ENCODE results near the gene STARD9.

The STARD9 gene

GRCh38 chr15:42681119-42681518 is 105.7 kb downstream of the STARD9 start:
- TF ChIP-seq EGR1 (IDR thresholded peaks at IDR 0.05) = no peak
- no peak for TF ChIP-seq TCF12 (IDR thresholded peaks at IDR 0.05; ENCODE audit: low read depth)
- TF ChIP-seq USF1 (IDR thresholded peaks at IDR 0.05) = no peak
- TF ChIP-seq YY1 (IDR thresholded peaks at IDR 0.05; ENCODE audit: low read depth) = no peak
- no peak for TF ChIP-seq CREB1 (IDR thresholded peaks at IDR 0.05; ENCODE audit: low read depth)
- TF ChIP-seq TAF1 (IDR thresholded peaks at IDR 0.05; ENCODE audit: low read depth) = no peak

DNA sequence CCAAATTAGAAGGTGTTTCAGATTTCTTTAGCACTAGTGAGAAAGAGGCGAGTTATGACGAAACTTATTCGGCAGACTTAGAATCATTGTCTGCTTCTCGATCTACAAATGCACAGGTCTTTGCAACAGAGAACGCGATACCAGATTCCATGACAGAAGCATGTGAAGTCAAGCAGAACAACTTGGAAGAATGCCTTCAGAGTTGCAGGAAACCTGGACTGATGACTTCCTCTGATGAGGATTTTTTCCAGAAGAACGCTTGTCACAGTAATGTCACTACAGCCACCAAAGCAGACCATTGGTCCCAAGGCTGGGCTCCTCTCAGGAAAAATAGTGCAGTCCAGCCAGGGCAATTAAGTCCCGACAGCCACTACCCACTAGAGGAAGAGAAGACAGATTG is 110.9 kb downstream of the STARD9 start:
- TF ChIP-seq RAD21 (IDR thresholded peaks at IDR 0.05; ENCODE audit: low read depth) (no peak), TEAD4 (IDR thresholded peaks at IDR 0.05) (no peak)

GRCh38 chr15:42687740-42688139 is 112.3 kb downstream of the STARD9 start:
- no peak for TF ChIP-seq TAF1 (IDR thresholded peaks at IDR 0.05; ENCODE audit: low read depth)
- TF ChIP-seq MAX (IDR thresholded peaks at IDR 0.05) = no peak
- no peak for TF ChIP-seq ZBTB7A (IDR thresholded peaks at IDR 0.05; ENCODE audit: low read depth)
- no peak for TF ChIP-seq YY1 (IDR thresholded peaks at IDR 0.05; ENCODE audit: low read depth)
- no peak for TF ChIP-seq CREB1 (IDR thresholded peaks at IDR 0.05; ENCODE audit: low read depth)
- no peak for TF ChIP-seq NFIC (IDR thresholded peaks at IDR 0.05)
- TF ChIP-seq FOXM1 (IDR thresholded peaks at IDR 0.05; ENCODE audit: borderline replicate concordance, low read depth) = no peak
- no peak for TF ChIP-seq TCF12 (IDR thresholded peaks at IDR 0.05; ENCODE audit: low read depth)
- no peak for TF ChIP-seq RAD21 (IDR thresholded peaks at IDR 0.05; ENCODE audit: low read depth)
- TF ChIP-seq CEBPB (IDR thresholded peaks at IDR 0.05) = no peak
- TF ChIP-seq, protein P1, sequence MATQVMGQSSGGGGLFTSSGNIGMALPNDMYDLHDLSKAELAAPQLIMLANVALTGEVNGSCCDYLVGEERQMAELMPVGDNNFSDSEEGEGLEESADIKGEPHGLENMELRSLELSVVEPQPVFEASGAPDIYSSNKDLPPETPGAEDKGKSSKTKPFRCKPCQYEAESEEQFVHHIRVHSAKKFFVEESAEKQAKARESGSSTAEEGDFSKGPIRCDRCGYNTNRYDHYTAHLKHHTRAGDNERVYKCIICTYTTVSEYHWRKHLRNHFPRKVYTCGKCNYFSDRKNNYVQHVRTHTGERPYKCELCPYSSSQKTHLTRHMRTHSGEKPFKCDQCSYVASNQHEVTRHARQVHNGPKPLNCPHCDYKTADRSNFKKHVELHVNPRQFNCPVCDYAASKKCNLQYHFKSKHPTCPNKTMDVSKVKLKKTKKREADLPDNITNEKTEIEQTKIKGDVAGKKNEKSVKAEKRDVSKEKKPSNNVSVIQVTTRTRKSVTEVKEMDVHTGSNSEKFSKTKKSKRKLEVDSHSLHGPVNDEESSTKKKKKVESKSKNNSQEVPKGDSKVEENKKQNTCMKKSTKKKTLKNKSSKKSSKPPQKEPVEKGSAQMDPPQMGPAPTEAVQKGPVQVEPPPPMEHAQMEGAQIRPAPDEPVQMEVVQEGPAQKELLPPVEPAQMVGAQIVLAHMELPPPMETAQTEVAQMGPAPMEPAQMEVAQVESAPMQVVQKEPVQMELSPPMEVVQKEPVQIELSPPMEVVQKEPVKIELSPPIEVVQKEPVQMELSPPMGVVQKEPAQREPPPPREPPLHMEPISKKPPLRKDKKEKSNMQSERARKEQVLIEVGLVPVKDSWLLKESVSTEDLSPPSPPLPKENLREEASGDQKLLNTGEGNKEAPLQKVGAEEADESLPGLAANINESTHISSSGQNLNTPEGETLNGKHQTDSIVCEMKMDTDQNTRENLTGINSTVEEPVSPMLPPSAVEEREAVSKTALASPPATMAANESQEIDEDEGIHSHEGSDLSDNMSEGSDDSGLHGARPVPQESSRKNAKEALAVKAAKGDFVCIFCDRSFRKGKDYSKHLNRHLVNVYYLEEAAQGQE (IDR thresholded peaks at IDR 0.05; ENCODE audit: low read depth) = no peak
- no peak for TF ChIP-seq EP300 (IDR thresholded peaks at IDR 0.05; ENCODE audit: borderline replicate concordance)
- no peak for TF ChIP-seq USF1 (IDR thresholded peaks at IDR 0.05)
- no peak for TF ChIP-seq TEAD4 (IDR thresholded peaks at IDR 0.05)
- no peak for TF ChIP-seq EGR1 (IDR thresholded peaks at IDR 0.05)

- TF ChIP-seq ZBTB7A (IDR thresholded peaks at IDR 0.05; ENCODE audit: low read depth) = no peak
- no peak for TF ChIP-seq TCF12 (IDR thresholded peaks at IDR 0.05; ENCODE audit: low read depth)
- no peak for TF ChIP-seq USF1 (IDR thresholded peaks at IDR 0.05)
- no peak for TF ChIP-seq CEBPB (IDR thresholded peaks at IDR 0.05)
- TF ChIP-seq MAX (IDR thresholded peaks at IDR 0.05) = no peak
- no peak for TF ChIP-seq EGR1 (IDR thresholded peaks at IDR 0.05)
- no peak for TF ChIP-seq FOXM1 (IDR thresholded peaks at IDR 0.05; ENCODE audit: borderline replicate concordance, low read depth)
Observed at GRCh38 chr15:42688301-42688700, 112.9 kb downstream of the STARD9 start.

- TF ChIP-seq TAF1 (IDR thresholded peaks at IDR 0.05; ENCODE audit: low read depth) = no peak
- TF ChIP-seq TCF12 (IDR thresholded peaks at IDR 0.05; ENCODE audit: low read depth) = no peak
- TF ChIP-seq, protein P1 (IDR thresholded peaks at IDR 0.05; ENCODE audit: low read depth) = no peak
- no peak for TF ChIP-seq EP300 (IDR thresholded peaks at IDR 0.05; ENCODE audit: borderline replicate concordance)
- no peak for TF ChIP-seq CREB1 (IDR thresholded peaks at IDR 0.05; ENCODE audit: low read depth)
- no peak for TF ChIP-seq RAD21 (IDR thresholded peaks at IDR 0.05; ENCODE audit: low read depth)
Observed at GRCh38 chr15:42691308-42691707, 115.9 kb downstream of the STARD9 start.

DNA sequence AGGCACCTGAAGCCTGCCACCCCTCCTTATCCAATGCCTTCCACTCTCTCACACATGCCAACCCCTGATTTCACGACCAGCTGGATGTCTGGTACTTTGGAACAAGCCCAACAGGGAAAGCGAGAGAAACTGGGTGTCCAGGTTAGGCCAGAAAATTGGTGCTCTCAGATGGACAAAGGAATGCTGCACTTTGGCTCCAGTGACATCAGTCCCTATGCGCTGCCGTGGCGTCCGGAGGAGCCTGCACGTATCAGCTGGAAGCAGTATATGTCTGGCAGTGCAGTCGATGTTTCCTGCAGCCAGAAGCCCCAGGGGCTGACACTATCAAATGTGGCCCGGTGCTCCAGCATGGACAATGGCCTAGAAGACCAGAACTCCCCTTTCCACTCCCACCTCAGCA is 116.4 kb downstream of the STARD9 start:
- TF ChIP-seq FOXM1 (IDR thresholded peaks at IDR 0.05; ENCODE audit: borderline replicate concordance, low read depth) (no peak), MAX (IDR thresholded peaks at IDR 0.05) (no peak), CEBPB (IDR thresholded peaks at IDR 0.05) (no peak)
